SK-N-SH treated with all-trans-retinoic acid at 6 μM for 48 hours (cell line): ENCODE results near the gene TPMT.

Source experiments
- ATAC-seq: fragments of 200-7000 bp; cut with Tn5 transposase; 3 replicates; pipeline ENCODE4 v1.9.1; 2020; ENCODE audit warnings: mild to moderate bottlenecking, moderate library complexity
- ARNTL ChIP-seq: fragments of 450-650 bp; formaldehyde crosslinking; IDR thresholded peaks from 2 replicates; pipeline ENCODE4 v1.5.0; 2020; ENCODE audit warnings: low read depth, mild to moderate bottlenecking, moderate library complexity, borderline replicate concordance
- CSDC2 ChIP-seq: fragments of 250-450 bp; sonication (Bioruptor Pico); IDR thresholded peaks from 2 replicates; pipeline ENCODE4 v1.5.0; 2020; ENCODE audit warnings: mild to moderate bottlenecking, moderate library complexity
- ESRRG ChIP-seq: fragments of 250-450 bp; sonication (Bioruptor Pico); IDR thresholded peaks from 2 replicates; pipeline ENCODE4 v1.6.1; 2021; ENCODE audit warnings: mild to moderate bottlenecking
- GLIS3 ChIP-seq: fragments of 250-450 bp; sonication (Bioruptor Pico); IDR thresholded peaks from 2 replicates; pipeline ENCODE4 v1.5.0; 2020; ENCODE audit warnings: mild to moderate bottlenecking, moderate library complexity
- ISL1 ChIP-seq: fragments of 250-450 bp; sonication (Bioruptor Pico); IDR thresholded peaks from 2 replicates; pipeline ENCODE4 v2.1.2; 2022; ENCODE audit warnings: mild to moderate bottlenecking, moderate library complexity
- OSR1 ChIP-seq: fragments of 250-450 bp; sonication (Bioruptor Pico); IDR thresholded peaks from 2 replicates; pipeline ENCODE4 v1.8.0; 2022; ENCODE audit warnings: moderate library complexity, mild to moderate bottlenecking, inconsistent platforms
- PPARA ChIP-seq: fragments of 250-450 bp; sonication (Bioruptor Pico); IDR thresholded peaks from 2 replicates; pipeline ENCODE4 v1.5.0; 2020; ENCODE audit warnings: mild to moderate bottlenecking, borderline replicate concordance
- SNAI2 ChIP-seq: fragments of 250-450 bp; sonication (Bioruptor Pico); IDR thresholded peaks from 2 replicates; pipeline ENCODE4 v1.5.0; 2020; ENCODE audit warnings: mild to moderate bottlenecking, moderate library complexity
- TCF4 ChIP-seq: fragments of 250-450 bp; sonication (Bioruptor Pico); IDR thresholded peaks from 2 replicates; pipeline ENCODE4 v1.8.0; 2021; ENCODE audit warnings: mild to moderate bottlenecking, moderate library complexity, borderline replicate concordance
- TOX ChIP-seq: fragments of 250-450 bp; sonication (Bioruptor Pico); IDR thresholded peaks from 2 replicates; pipeline ENCODE4 v1.8.0; 2021; ENCODE audit warnings: mild to moderate bottlenecking, moderate library complexity, borderline replicate concordance
- ZC3H10 ChIP-seq: fragments of 250-450 bp; sonication (Bioruptor Pico); IDR thresholded peaks from 2 replicates; pipeline ENCODE4 v1.5.1; 2021; ENCODE audit warnings: mild to moderate bottlenecking, moderate library complexity
- ZFP3 ChIP-seq: fragments of 250-450 bp; sonication (Bioruptor Pico); IDR thresholded peaks from 2 replicates; pipeline ENCODE4 v1.5.0; 2020; ENCODE audit warnings: mild to moderate bottlenecking, moderate library complexity
- ZNF8 ChIP-seq: fragments of 450-650 bp; formaldehyde crosslinking; IDR thresholded peaks from 2 replicates; pipeline ENCODE4 v1.5.0; 2020; ENCODE audit warnings: mild to moderate bottlenecking, moderate library complexity
- TF ChIP-seq, protein P1 (sequence below): fragments of 250-450 bp; sonication (Bioruptor Pico); IDR thresholded peaks from 2 replicates; pipeline ENCODE4 v1.8.0; 2020; ENCODE audit warnings: mild to moderate bottlenecking, moderate library complexity, borderline replicate concordance
- TF ChIP-seq, protein P2 (sequence below): fragments of 250-450 bp; sonication (Bioruptor Pico); IDR thresholded peaks from 2 replicates; pipeline ENCODE4 v1.8.0; 2021; ENCODE audit warnings: low read depth, mild to moderate bottlenecking, moderate library complexity, borderline replicate concordance
- TF ChIP-seq, protein P3 (sequence below): fragments of 250-450 bp; sonication (Bioruptor Pico); IDR thresholded peaks from 2 replicates; pipeline ENCODE4 v1.5.1; 2021; ENCODE audit warnings: mild to moderate bottlenecking, moderate library complexity
- TF ChIP-seq, protein P4 (sequence below): fragments of 250-450 bp; sonication (Bioruptor Pico); IDR thresholded peaks from 2 replicates; pipeline ENCODE4 v1.5.1; 2020; ENCODE audit warnings: low read depth, mild to moderate bottlenecking, moderate library complexity

The TPMT gene

DNA sequence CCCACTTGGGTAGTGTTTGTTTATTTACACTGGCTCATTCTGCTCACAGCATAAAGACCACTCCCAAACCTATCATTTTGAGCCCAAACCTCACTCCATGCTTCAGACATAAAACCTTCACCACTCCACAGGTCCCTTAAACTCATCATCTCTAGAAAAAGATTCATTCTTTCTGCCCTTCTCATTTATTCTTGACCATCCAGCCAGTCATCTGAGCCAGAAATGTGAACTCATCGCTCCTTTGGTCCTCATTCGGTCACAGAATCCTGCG, 12.4 kb downstream of the TPMT start (continued):
- TF ChIP-seq PPARA (CRISPR knock-in tag) (no peak), ESRRG (CRISPR knock-in tag) (no peak), ZFP3 (CRISPR knock-in tag) (no peak), TOX (CRISPR knock-in tag) (no peak)

DNA sequence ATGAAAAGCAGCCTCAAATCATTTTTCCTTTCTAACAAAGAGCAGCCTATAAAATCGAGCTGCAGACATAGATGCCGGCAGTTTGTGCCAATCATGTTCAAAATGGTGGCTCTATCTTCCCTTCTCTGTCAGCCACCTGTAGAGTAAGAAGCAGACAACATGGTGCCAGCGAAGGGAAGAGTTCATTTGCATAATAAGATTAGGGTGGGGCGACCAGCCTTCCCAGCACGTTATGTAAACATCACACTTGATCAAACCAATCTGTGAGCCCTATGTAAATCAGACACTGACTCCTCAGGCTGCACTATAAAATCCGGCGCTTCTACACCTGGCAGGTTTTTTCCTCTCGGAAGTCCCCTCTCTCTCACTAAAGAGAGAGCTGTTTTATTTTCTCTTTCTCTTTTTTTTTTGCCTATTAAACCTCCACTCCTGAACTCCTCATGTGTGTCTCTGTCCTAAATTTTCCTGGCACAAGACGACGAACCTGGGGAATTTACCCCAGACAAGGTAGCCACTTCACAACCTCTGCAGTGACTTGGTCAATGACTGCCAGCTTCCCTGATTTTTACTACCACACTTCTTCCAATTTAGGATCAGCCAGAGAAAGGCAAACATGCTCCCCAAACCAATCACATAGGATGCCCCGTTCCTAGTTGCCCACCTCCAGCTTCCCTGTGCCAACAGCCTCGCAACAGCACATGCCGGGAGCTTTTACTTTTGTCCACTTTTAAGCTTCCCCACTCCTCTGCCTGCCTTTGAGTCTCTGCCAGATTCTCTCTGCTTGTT, 12.9 kb downstream of the TPMT start:
- no peak for ATAC-seq
- TF ChIP-seq, protein P1, sequence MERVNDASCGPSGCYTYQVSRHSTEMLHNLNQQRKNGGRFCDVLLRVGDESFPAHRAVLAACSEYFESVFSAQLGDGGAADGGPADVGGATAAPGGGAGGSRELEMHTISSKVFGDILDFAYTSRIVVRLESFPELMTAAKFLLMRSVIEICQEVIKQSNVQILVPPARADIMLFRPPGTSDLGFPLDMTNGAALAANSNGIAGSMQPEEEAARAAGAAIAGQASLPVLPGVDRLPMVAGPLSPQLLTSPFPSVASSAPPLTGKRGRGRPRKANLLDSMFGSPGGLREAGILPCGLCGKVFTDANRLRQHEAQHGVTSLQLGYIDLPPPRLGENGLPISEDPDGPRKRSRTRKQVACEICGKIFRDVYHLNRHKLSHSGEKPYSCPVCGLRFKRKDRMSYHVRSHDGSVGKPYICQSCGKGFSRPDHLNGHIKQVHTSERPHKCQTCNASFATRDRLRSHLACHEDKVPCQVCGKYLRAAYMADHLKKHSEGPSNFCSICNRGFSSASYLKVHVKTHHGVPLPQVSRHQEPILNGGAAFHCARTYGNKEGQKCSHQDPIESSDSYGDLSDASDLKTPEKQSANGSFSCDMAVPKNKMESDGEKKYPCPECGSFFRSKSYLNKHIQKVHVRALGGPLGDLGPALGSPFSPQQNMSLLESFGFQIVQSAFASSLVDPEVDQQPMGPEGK (CRISPR knock-in tag), result no peak
- TF ChIP-seq SNAI2 (no peak), TOX (CRISPR knock-in tag) (no peak), CSDC2 (no peak), ZNF8 (CRISPR knock-in tag) (no peak), GLIS3 (no peak), ZC3H10 (CRISPR knock-in tag) (no peak)
- TF ChIP-seq, protein P2, sequence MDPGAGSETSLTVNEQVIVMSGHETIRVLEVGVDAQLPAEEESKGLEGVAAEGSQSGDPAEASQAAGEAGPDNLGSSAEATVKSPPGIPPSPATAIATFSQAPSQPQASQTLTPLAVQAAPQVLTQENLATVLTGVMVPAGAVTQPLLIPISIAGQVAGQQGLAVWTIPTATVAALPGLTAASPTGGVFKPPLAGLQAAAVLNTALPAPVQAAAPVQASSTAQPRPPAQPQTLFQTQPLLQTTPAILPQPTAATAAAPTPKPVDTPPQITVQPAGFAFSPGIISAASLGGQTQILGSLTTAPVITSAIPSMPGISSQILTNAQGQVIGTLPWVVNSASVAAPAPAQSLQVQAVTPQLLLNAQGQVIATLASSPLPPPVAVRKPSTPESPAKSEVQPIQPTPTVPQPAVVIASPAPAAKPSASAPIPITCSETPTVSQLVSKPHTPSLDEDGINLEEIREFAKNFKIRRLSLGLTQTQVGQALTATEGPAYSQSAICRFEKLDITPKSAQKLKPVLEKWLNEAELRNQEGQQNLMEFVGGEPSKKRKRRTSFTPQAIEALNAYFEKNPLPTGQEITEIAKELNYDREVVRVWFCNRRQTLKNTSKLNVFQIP (CRISPR knock-in tag), result no peak
- TF ChIP-seq, all 23 proteins: peak for 0

DNA sequence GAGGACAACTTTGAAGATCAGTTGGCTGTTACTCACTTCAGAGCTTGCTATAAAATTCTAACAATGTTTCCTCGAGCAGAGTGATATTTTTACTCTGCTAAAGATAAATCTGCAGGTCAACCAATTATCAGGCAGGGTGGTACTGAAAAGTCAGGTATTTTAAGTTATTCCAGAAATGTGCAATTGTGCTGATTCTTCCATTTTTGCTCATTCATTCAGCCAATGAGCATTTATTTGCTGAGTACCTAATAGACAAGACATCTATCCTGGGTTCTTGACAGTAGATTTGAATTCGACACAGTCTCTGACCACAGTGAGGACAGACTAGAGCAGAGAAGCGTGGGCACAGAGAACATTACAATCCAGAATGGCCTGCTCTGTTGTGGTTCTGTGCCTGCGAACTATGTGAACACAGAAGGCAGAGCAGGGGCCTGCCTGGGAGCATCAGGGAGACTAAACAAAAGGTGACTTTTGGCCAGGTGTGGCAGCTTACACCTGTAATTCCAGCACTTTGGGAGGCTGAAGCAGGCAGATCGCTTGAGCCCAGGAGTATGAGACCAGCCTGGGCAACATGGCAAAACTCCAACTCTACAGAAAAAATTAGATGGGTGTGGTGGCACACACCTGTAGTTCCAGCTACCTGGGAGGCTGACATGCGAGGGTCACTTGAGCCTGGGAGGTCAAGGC, 14.8 kb downstream of the TPMT start:
- no peak for TF ChIP-seq ARNTL
- TF ChIP-seq, protein P3, sequence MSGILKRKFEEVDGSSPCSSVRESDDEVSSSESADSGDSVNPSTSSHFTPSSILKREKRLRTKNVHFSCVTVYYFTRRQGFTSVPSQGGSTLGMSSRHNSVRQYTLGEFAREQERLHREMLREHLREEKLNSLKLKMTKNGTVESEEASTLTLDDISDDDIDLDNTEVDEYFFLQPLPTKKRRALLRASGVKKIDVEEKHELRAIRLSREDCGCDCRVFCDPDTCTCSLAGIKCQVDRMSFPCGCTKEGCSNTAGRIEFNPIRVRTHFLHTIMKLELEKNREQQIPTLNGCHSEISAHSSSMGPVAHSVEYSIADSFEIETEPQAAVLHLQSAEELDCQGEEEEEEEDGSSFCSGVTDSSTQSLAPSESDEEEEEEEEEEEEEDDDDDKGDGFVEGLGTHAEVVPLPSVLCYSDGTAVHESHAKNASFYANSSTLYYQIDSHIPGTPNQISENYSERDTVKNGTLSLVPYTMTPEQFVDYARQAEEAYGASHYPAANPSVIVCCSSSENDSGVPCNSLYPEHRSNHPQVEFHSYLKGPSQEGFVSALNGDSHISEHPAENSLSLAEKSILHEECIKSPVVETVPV (CRISPR knock-in tag), result no peak
- TF ChIP-seq, protein P1 (CRISPR knock-in tag), result no peak
- TF ChIP-seq, protein P2 (CRISPR knock-in tag), result no peak
- no peak for TF ChIP-seq ESRRG (CRISPR knock-in tag)
- no peak for TF ChIP-seq PPARA (CRISPR knock-in tag)
- TF ChIP-seq TCF4 (CRISPR knock-in tag), result no peak
- TF ChIP-seq OSR1 (CRISPR knock-in tag), result no peak
- no peak for TF ChIP-seq ZNF8 (CRISPR knock-in tag)
- TF ChIP-seq, protein P4, sequence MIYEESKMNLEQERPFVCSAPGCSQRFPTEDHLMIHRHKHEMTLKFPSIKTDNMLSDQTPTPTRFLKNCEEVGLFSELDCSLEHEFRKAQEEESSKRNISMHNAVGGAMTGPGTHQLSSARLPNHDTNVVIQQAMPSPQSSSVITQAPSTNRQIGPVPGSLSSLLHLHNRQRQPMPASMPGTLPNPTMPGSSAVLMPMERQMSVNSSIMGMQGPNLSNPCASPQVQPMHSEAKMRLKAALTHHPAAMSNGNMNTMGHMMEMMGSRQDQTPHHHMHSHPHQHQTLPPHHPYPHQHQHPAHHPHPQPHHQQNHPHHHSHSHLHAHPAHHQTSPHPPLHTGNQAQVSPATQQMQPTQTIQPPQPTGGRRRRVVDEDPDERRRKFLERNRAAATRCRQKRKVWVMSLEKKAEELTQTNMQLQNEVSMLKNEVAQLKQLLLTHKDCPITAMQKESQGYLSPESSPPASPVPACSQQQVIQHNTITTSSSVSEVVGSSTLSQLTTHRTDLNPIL (CRISPR knock-in tag), result no peak
- TF ChIP-seq ISL1 (CRISPR knock-in tag), result no peak
- TF ChIP-seq GLIS3, result no peak
- TF ChIP-seq, all 23 proteins: peak for 0
- no peak for ATAC-seq
